Epithelial cell of proximal tubule (primary cell): ENCODE results near the gene TMEM184A. TPM values are rescaled to one million over a fixed set of nuclear protein-coding genes. Genes with fewer than 3 reads are reported as not detected.
A peak's percentile ranks its signal among the peaks of the same experiment; 100 is the strongest.

Experiments used
- DNase-seq: peaks from one replicate; pipeline ENCODE4 v3.0.0-alpha.2; 2011; ENCODE audit warnings: low read depth
- H3K4me3 ChIP-seq: 2 replicates; pipeline ENCODE4 v1.5.1; 2011; ENCODE audit warnings: low read depth, mild to moderate bottlenecking, low read length
- CTCF ChIP-seq: conservative IDR thresholded peaks from 2 replicates; pipeline ENCODE4 v1.5.1; 2012; ENCODE audit warnings: low read depth, mild to moderate bottlenecking, low read length
- total RNA-seq: library from RNA; depleted of rRNA; stranded (reverse); fragments of >200 nt; gene quantifications from 2 replicates; pipeline ENCODE4 v1.2.3, GENCODE V29; 2015

The TMEM184A gene
- total RNA-seq, 1 donor from 2014 or later = 3.6 TPM

- no peak overlapping the region for H3K4me3 ChIP-seq
- TF ChIP-seq CTCF = no peak
- no peak for DNase-seq
These were observed 39.0 kb upstream of the TMEM184A start for GRCh38 chr7:1595027-1595426.

- no peak for TF ChIP-seq CTCF
- no peak for DNase-seq
- H3K4me3 ChIP-seq = no peak overlapping the region
These were observed 38.0 kb upstream of the TMEM184A start for GRCh38 chr7:1593904-1594421.

- H3K4me3 ChIP-seq = no peak overlapping the region
- no peak for DNase-seq
- peak; percentile 35 for TF ChIP-seq CTCF
These were observed 37.3 kb upstream of the TMEM184A start for GRCh38 chr7:1593091-1593866.

- TF ChIP-seq CTCF = no peak
- DNase-seq = no peak
- H3K4me3 ChIP-seq = no peak overlapping the region
These were observed 36.4 kb upstream of the TMEM184A start for GRCh38 chr7:1592299-1592871.

GRCh38 chr7:1591876-1592275 lies 35.9 kb upstream of the TMEM184A start:
- TF ChIP-seq CTCF = no peak
- DNase-seq = no peak

GRCh38 chr7:1591396-1591795 lies 35.4 kb upstream of the TMEM184A start:
- TF ChIP-seq CTCF = no peak

More at GRCh38 chr7:1591876-1592275, 35.9 kb upstream of the TMEM184A start:
- H3K4me3 ChIP-seq = no peak overlapping the region

GRCh38 chr7:1590887-1591286 lies 34.9 kb upstream of the TMEM184A start:
- TF ChIP-seq CTCF = no peak
- no peak for DNase-seq
- H3K4me3 ChIP-seq = no peak overlapping the region

More at GRCh38 chr7:1591396-1591795, 35.4 kb upstream of the TMEM184A start:
- DNase-seq = no peak
- no peak overlapping the region for H3K4me3 ChIP-seq
